ENCODE measurements around the gene BRICD5.
A peak's percentile ranks its signal among the peaks of the same experiment; 100 is the strongest.

The BRICD5 gene

GRCh38 chr16:2199095-2199494 is 11.6 kb downstream of the BRICD5 start:
- DNase-seq (ENCODE audit: low spot score), result no peak

- no peak for DNase-seq (ENCODE audit: low spot score)
Observed at GRCh38 chr16:2198283-2198682, 12.4 kb downstream of the BRICD5 start.

- DNase-seq (ENCODE audit: low spot score), result no peak
Observed at GRCh38 chr16:2197765-2198164, 12.9 kb downstream of the BRICD5 start.

GRCh38 chr16:2196981-2197511 is 13.6 kb downstream of the BRICD5 start:
- no peak for DNase-seq (ENCODE audit: low spot score)

GRCh38 chr16:2196162-2196980 is 14.3 kb downstream of the BRICD5 start, which contains the start of gene CASKIN1:
Gene CASKIN1 (minus strand): TSS chr16:2196605. CDS start chr16:2196432, 173 bp downstream.
- DNase-seq (ENCODE audit: low spot score), result peak; percentile 81

- no peak for DNase-seq (ENCODE audit: low spot score)
Observed at GRCh38 chr16:2195322-2196161, 15.1 kb downstream of the BRICD5 start.

- DNase-seq (ENCODE audit: low spot score), result peak; percentile 81
Observed at GRCh38 chr16:2194852-2195321, 15.8 kb downstream of the BRICD5 start.

- no peak for DNase-seq (ENCODE audit: low spot score)
Observed at GRCh38 chr16:2194166-2194834, 16.4 kb downstream of the BRICD5 start.

- no peak for DNase-seq (ENCODE audit: low spot score)
Observed at GRCh38 chr16:2191446-2191706, 19.3 kb downstream of the BRICD5 start.

GRCh38 chr16:2190659-2191445 is 19.8 kb downstream of the BRICD5 start:
- DNase-seq (ENCODE audit: low spot score), result no peak

- DNase-seq (ENCODE audit: low spot score), result no peak
Observed at GRCh38 chr16:2190002-2190658, 20.5 kb downstream of the BRICD5 start.

- DNase-seq (ENCODE audit: low spot score), result no peak
Observed at GRCh38 chr16:2189252-2189893, 21.3 kb downstream of the BRICD5 start.

GRCh38 chr16:2188395-2188794 is 22.3 kb downstream of the BRICD5 start:
- no peak for DNase-seq (ENCODE audit: low spot score)

GRCh38 chr16:2187212-2187611 is 23.5 kb downstream of the BRICD5 start:
- DNase-seq (ENCODE audit: low spot score), result no peak

- DNase-seq (ENCODE audit: low spot score), result no peak
Observed at GRCh38 chr16:2186505-2186904, 24.2 kb downstream of the BRICD5 start.

GRCh38 chr16:2186064-2186463 is 24.6 kb downstream of the BRICD5 start:
- no peak for DNase-seq (ENCODE audit: low spot score)

GRCh38 chr16:2184962-2185361 is 25.7 kb downstream of the BRICD5 start:
- no peak for DNase-seq (ENCODE audit: low spot score)

- DNase-seq (ENCODE audit: low spot score), result no peak
Observed at GRCh38 chr16:2184346-2184745, 26.3 kb downstream of the BRICD5 start.

- no peak for DNase-seq (ENCODE audit: low spot score)
Observed at GRCh38 chr16:2183671-2184070, 27.0 kb downstream of the BRICD5 start.

- DNase-seq (ENCODE audit: low spot score), result no peak
Observed at GRCh38 chr16:2181952-2182351, 28.7 kb downstream of the BRICD5 start.
